Thyroid gland (tissue), 4 donors: ENCODE measurements around the gene CDAN1.

ENCODE experiments used
- CTCF ChIP-seq, 6 experiments: fragments of 200-600 bp in 3 of 6; fragments of 450-650 bp in 3 of 6; sonication (generic) in 3 of 6; IDR thresholded peaks; one replicate each; pipeline ENCODE4 v1.5.1; 2016 to 2019; ENCODE audit warnings: antibody characterized with exemption in 6 of 6, mild to moderate bottlenecking in 2 of 6, inconsistent platforms in 1 of 6, moderate library complexity in 1 of 6
- POLR2A ChIP-seq, 2 donors: fragments of 450-650 bp; IDR thresholded peaks; one replicate each; pipeline ENCODE4 v1.6.1; 2017; ENCODE audit warnings: antibody characterized with exemption in 2 of 2, mild to moderate bottlenecking in 2 of 2, moderate library complexity in 1 of 2

DNA sequence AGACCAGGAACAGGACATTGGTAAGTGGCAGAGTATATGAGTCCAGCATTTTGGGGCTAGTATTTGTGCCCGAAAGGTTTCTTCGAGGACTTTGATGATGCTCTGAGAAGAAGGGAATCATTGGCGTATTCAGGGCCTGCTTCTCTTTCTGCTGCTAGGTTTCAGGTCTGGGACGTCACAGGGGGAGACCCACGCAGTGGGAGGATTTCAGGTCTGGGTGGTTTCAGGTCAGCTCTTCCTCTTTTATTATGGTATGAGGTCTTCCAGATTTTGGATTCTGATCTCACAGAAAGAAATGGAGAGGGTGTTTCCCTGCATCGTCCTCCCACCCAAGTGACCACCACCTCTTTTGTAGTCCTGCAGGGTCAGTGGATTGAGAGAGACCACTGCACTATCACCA lies 62.5 kb downstream of the CDAN1 start:
- TF ChIP-seq CTCF (IDR thresholded peaks at IDR 0.05) (no peak), POLR2A (IDR thresholded peaks at IDR 0.05) (no peak)
